HG03442 (cell line): Measurements from ENCODE around the gene KIAA0930.
"Not testable (repeated sequence)": the region's sequence is repeated elsewhere in the genome, so short reads cannot be mapped to it uniquely, and the experiment has no call there.

Experiments
- ATAC-seq: cut with Tn5 transposase; IDR thresholded peaks from one replicate; pipeline ENCODE4 v1.9.1; 2021; ENCODE audit warnings: mild to moderate bottlenecking, moderate library complexity; ENCODE audit not compliant: unreplicated experiment

Gene KIAA0930

GRCh38 chr22:45204241-45204640 lies 36.5 kb downstream of the KIAA0930 start:
- ATAC-seq = no peak

DNA sequence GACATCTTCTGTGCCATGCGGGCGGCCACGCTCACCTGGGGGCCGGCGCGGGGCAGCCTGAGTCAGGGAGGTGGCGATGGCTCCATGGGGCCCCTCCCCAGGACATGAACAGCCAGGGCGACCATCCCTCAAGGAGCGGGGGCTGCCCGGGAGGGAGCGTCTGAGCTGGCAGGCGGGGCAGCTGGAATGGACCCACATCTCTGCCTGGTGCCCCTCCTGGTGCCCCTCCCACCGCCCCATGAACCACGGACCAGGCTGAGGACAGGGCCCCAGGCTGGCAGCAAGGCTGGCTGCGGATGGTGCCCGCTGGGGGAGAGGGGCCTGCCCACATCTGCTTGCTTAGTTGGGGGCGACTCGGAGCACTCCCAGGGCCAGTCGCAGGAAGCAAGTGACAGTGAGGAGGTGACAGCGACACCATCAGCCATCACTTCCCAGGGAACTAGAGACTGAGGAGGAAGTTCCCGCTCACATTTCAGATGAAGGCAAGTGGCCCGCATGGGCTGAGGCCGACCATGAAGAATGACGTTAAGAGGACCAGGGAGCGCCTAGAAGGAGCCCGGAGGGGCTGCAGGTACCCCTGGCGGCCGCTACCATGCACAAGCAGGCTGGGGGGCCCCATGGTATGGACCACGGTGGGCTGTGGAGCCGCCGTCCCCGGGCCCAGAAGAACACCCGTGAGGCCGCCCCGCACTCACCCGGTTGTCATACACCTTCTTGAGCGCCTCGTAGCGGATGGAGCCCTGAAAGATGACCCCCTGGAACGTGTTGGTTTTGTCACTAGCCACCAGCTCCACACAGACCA lies 37.3 kb downstream of the KIAA0930 start:
- ATAC-seq = no peak

- no peak for ATAC-seq
Measured at GRCh38 chr22:45202333-45203149, 38.2 kb downstream of the KIAA0930 start.

- ATAC-seq = no peak
Measured at GRCh38 chr22:45201678-45202332, 38.9 kb downstream of the KIAA0930 start.

DNA sequence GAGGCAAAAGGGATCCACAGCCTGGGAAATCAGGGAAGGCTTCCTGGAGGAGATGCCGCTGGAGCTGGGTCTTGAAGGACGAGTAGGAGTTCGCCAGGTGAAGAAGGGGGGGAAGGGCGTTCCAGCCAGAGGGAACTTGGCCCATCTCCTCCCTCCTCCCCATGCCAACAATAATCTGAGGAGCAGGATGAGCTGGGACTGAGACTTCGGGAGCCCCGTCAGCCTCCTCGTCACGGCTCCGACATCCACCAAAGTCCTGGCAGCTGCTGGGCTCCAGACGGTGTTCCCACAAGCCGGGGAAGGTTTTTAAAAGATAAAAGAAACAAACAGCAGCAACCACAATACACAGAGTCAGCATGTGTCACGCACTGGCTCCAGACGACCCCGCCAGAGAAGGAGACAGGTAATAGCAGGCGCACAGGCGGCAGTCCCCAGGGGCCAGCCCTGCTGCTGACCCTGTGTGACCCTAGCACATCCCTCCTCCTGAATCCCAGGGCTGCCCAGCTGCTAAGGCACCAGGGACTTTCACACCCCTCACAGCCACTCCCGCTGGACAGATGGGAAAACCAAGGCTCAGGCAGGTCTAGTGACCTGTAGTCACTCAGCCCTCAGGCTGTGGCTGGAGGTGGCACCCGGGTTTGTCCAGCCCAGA lies 39.7 kb downstream of the KIAA0930 start:
- ATAC-seq = no peak

DNA sequence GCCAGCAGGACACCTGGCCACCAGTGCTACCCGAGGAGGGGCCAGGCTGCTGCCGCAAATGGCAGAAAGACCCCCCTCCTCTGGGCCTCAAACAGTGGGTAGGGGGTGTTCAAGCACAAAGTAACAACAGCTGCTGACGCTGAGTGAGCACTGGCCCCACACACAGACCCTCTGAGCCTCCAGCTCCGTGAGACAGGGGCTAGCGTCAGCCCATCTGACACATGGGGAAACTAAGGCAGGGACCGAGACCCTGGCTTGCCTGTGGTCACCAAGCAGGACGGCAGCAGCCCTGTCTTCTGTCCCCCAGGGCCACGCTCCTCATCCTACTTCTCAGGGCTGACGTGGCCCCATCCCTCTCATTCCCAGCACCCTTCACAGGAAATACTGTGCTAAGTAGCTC lies 40.5 kb downstream of the KIAA0930 start:
- ATAC-seq = no peak

GRCh38 chr22:45199723-45200122 lies 41.0 kb downstream of the KIAA0930 start:
- ATAC-seq = no peak

- ATAC-seq = no peak
Measured at GRCh38 chr22:45198463-45198795, 42.3 kb downstream of the KIAA0930 start.

DNA sequence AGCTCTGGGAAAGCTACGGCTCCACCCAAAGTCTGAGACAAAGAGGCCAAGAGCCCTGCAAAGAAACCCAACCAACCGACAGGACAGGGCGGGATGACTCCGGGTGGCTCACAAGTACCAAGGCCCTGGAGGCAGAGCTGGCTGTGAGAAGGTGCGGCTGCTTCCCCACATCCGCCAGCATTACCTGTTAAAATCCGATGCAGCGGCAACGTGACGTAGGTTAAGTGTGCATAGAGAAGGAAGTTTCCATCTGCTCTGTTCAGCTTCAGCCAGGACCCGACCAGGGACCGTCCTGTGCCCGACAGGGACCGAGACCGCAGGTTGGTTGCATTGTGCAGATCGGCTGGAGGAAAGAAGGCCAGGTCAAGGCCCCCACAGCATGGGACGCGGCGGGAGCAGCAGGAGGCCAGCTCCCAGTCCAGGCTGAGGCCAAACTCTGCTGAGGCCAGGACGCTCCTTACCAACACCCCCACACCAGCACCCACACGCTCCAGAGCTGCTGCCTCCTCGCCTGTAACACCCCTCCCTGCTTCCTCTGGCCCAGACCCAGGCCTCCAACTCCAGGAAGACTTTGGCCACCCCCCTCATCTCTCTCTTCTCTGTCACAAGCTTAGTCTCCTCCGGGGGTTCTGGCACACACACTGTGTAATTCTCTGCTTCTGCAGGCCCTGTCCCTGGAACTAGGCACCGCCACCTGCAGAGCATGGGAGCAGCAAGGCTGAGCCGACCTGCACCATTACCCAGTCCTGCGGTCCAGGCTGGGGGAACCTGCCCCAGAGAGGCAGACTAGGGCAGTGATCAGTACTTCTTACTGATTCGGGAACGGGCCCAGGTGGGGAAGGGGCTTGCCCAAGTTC lies 42.9 kb downstream of the KIAA0930 start:
- no peak for ATAC-seq

GRCh38 chr22:45196926-45197605 lies 43.6 kb downstream of the KIAA0930 start:
- no peak for ATAC-seq

- no peak for ATAC-seq
Measured at GRCh38 chr22:45196308-45196707, 44.4 kb downstream of the KIAA0930 start.

- ATAC-seq = no peak
Measured at GRCh38 chr22:45195616-45196015, 45.1 kb downstream of the KIAA0930 start.

DNA sequence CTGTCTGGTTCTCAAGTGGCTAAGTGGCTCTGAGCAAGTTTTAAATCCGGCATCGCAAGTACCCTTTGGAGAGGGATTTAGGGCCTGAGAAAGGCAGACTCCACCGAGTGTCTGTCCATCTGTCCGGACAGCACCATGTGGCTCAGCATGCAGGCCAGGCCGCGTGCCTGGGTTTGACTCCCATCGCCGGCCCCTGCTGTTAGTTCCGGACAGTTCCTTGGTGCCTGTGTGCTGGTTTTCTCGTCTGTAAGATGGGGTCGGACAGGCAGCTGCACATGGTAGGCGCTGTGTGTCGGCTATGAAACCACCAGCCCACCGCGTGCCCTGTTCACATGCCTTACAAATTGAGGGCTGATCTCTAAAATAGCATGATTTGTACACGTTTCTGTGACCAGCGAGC lies 46.0 kb downstream of the KIAA0930 start:
- no peak for ATAC-seq

DNA sequence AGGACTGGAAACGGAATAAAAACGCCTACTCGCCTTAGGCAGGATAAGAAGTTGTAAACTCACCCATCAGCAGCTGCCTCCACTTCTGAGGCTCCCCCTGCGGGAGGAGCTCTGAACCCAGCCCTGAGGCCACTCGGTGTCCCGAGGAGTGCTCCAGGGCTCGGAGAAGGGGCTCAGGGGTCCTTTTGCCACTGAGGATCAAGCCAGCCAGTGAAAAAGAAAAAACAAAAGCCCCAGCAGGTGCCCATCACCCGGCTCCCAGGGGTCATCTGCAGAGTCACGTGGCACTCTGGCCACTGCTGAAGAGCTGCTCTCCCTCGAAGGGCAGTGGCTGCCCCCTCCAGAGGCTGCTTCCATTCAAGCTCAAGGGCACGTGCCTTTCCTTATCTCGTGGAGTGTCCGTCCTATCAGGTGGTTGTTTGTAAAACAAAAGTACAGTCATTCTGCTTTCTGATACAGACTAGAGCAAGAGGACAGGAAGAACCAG lies 48.0 kb downstream of the KIAA0930 start:
- no peak for ATAC-seq

DNA sequence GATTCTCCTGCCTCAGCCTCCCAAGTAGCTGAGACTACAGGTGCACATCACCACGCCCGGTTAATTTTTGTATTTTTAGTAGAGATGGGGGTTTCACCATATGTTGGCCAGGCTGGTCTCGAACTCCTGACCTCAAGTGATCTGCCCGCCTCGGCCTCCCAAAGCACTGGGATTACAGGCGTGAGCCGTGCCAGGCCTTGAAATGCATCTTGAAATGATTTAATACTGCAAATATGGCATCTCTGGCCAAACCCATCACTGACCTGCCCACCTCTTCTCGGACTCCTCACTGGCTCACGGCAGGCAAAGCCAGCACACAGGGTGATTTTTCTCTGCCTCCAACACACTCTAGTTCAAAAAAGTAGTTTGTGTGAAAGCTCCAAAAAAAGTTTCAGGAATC lies 48.9 kb downstream of the KIAA0930 start:
- ATAC-seq = not testable (repeated sequence)

DNA sequence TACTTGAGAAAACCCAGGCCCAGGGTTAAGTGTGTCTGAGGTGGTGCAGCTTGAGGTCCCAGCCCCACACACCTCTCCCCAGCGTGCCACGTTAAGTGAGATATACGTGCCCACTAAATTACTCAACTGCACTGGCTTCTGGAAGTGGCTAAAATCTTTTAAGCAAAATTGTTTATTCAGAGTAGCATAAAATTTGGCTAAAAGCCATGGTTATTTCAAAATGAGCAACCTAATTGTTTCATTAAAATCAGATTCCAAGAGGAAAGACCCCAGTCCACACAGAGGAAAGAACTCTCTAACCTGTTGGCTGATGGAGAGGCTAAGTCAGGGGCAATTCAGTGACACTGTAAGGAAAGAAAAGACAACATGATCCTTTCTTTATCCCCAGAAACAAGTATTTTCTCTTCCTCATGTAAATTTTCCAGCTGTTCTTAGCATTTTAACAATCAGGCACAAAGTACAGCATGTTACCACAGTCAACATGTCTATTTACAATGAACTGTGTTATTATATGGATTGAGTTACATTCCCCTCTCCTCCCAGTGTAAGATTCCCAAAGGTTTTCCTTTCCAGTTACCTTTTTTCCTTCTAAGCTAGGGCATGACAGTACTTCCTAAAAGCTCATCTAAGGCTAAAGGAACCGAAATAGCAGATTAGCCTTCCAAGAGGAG lies 50.4 kb downstream of the KIAA0930 start:
- no peak for ATAC-seq

GRCh38 chr22:45188779-45189178 lies 51.9 kb downstream of the KIAA0930 start:
- ATAC-seq = no peak

DNA sequence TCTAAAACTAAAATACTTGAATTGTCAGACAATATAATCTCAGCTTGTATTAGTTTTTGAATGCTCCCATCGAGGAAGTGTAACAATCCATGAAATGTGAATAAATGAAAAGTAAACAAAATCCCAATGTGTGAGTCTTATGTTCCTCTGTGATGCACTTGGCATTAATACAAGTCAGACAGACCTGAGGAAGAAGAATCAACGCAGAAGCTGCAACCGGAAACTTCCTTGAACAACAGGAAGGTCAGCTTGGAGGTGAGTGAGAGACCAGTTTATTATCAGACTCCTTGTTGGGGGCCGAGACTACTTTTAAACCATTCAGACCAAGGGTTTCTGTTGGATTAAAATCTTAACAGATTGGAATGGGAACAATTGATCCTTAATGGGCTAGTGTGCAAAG lies 52.8 kb downstream of the KIAA0930 start:
- ATAC-seq = no peak
